Endothelial cell of umbilical vein (primary cell): Measurements from ENCODE around the gene MSL3B.

ENCODE experiments used
- BruUV-seq: library from RNA; stranded (reverse); fragments of 400-500 nt; replicated peaks from 2 replicates; lab custom pipeline; 2021; lab: Mats Ljungman, UMichigan
- CTCF ChIA-PET: fragments of 300-600, 350-600 bp; sonication (Branson Sonifier 250); formaldehyde crosslinking; loops from one replicate; lab custom pipeline; 2021; ENCODE audit warnings: antibody characterized with exemption, inconsistent platforms; lab: Charles Lee
- POLR2A ChIA-PET: fragments of 300-600, 350-600 bp; sonication (Branson Sonifier 250); formaldehyde crosslinking; loops from one replicate; lab custom pipeline; 2021; ENCODE audit warnings: antibody characterized with exemption, inconsistent platforms; lab: Charles Lee
- DNase-seq: peaks from one replicate; pipeline ENCODE4 v3.0.0-alpha.2; 2011; ENCODE audit warnings: low read depth, low spot score
- FAIRE-seq: peaks from 2 replicates; lab custom pipeline; 2011; peaks lifted over from hg19 to GRCh38; lab: Jason Lieb, UNC
- H2AFZ ChIP-seq: 2 replicates; pipeline ENCODE4 v1.6.0; 2012; ENCODE audit warnings: low read depth, low read length, control low read depth, inconsistent platforms
- H3K27ac ChIP-seq: 2 replicates; pipeline ENCODE4 v1.5.1; 2011; ENCODE audit warnings: low read depth, mild to moderate bottlenecking, control low read depth, low read length, moderate library complexity; ENCODE audit not compliant: insufficient read depth
- H3K27me3 ChIP-seq, 2 experiments: 2 replicates each; pipeline versions ENCODE4 v1.6.0 to v1.6.1; 2011; ENCODE audit warnings: low read length in 2 of 2, mixed read lengths in 1 of 2; ENCODE audit not compliant: control insufficient read depth in 2 of 2, insufficient read depth in 2 of 2
- H3K36me3 ChIP-seq, 2 experiments: 2 replicates in 1 of 2; 3 replicates in 1 of 2; pipeline ENCODE4 v1.5.1; 2011; ENCODE audit warnings: low read length in 2 of 2, mild to moderate bottlenecking in 1 of 2, moderate library complexity in 1 of 2; ENCODE audit not compliant: control insufficient read depth in 2 of 2, insufficient read depth in 2 of 2; ENCODE audit errors: extremely low read depth in 1 of 2
- H3K4me1 ChIP-seq: 3 replicates; pipeline ENCODE4 v1.5.1; 2011; ENCODE audit warnings: mild to moderate bottlenecking, low read length; ENCODE audit not compliant: control insufficient read depth, insufficient read depth; ENCODE audit errors: extremely low read depth
- H3K4me2 ChIP-seq: 2 replicates; pipeline ENCODE4 v1.6.1; 2011; ENCODE audit warnings: low read length, control low read depth, mixed read lengths; ENCODE audit not compliant: insufficient read depth
- H3K4me3 ChIP-seq, 3 experiments: fragments of 200-600 bp in 1 of 3; sonication (generic), shearing (Covaris generic) in 1 of 3; replicated peaks in 1 of 3; 2 replicates each; pipeline ENCODE4 v1.5.1; 2011 to 2016; ENCODE audit warnings: control low read depth in 3 of 3, low read length in 3 of 3, mild to moderate bottlenecking in 2 of 3, inconsistent platforms in 1 of 3, low read depth in 1 of 3, moderate library complexity in 1 of 3; ENCODE audit not compliant: insufficient read depth in 1 of 3
- H3K79me2 ChIP-seq: 2 replicates; pipeline ENCODE4 v1.6.0; 2012; ENCODE audit warnings: low read length, inconsistent platforms; ENCODE audit not compliant: control insufficient read depth, insufficient read depth
- H3K9ac ChIP-seq: replicated peaks from 2 replicates; pipeline ENCODE3; 2011; ENCODE audit warnings: low read length, control low read depth; ENCODE audit not compliant: insufficient read depth; ENCODE audit errors: extremely low read depth
- H3K9me1 ChIP-seq: replicated peaks from 3 replicates; pipeline ENCODE4 v1.6.0; 2011; ENCODE audit warnings: mild to moderate bottlenecking, low read length; ENCODE audit not compliant: control insufficient read depth, insufficient read depth; ENCODE audit errors: extremely low read depth
- H3K9me3 ChIP-seq: replicated peaks from 2 replicates; pipeline ENCODE4 v1.5.1; 2012; ENCODE audit warnings: low read length, inconsistent platforms; ENCODE audit not compliant: control insufficient read depth, insufficient read depth
- H4K20me1 ChIP-seq: replicated peaks from 2 replicates; pipeline ENCODE3; 2011; ENCODE audit warnings: mild to moderate bottlenecking, low read length; ENCODE audit not compliant: control insufficient read depth, insufficient read depth; ENCODE audit errors: extremely low read depth
- CTCF ChIP-seq, 2 donors: IDR thresholded peaks; 1 replicate in 1 of 2; 2 replicates in 1 of 2; pipeline ENCODE4 v1.5.1; 2011; ENCODE audit warnings: low read length in 2 of 2, mild to moderate bottlenecking in 2 of 2, moderate library complexity in 2 of 2, control low read depth in 1 of 2, inconsistent platforms in 1 of 2, low read depth in 1 of 2; ENCODE audit not compliant: insufficient read depth in 1 of 2; ENCODE audit errors: extremely low read depth in 1 of 2
- FOS ChIP-seq: IDR thresholded peaks from 2 replicates; pipeline ENCODE4 v1.6.1; 2011; ENCODE audit warnings: mild to moderate bottlenecking, low read length, moderate library complexity, borderline replicate concordance; ENCODE audit not compliant: insufficient read depth
- JUN ChIP-seq: IDR thresholded peaks from 2 replicates; pipeline ENCODE4 v1.6.1; 2011; ENCODE audit warnings: borderline replicate concordance, low read depth; ENCODE audit not compliant: insufficient read length, insufficient read depth
- MAX ChIP-seq: IDR thresholded peaks from 2 replicates; pipeline ENCODE4 v1.6.1; 2011; ENCODE audit not compliant: insufficient read depth, insufficient read length
- MYC ChIP-seq: IDR thresholded peaks from one replicate; pipeline ENCODE4 v1.6.1; 2011; ENCODE audit warnings: mild to moderate bottlenecking, low read depth, low read length
- POLR2A ChIP-seq: IDR thresholded peaks from 2 replicates; pipeline ENCODE4 v1.6.1; 2012; ENCODE audit warnings: low read depth, mild to moderate bottlenecking, control low read depth, low read length
- dilution Hi-C: fragments of 300-500 bp; cut with MboI; formaldehyde crosslinking; loops from one replicate; pipeline ENCODE4 v1.15.0; 2019; ENCODE audit warnings: low sequenced_read_pairs; ENCODE audit not compliant: extremely low pct_ligation_motif_present
- intact Hi-C: fragments of 100-400 bp; cut with micrococcal nuclease; formaldehyde crosslinking; loops from one replicate; pipeline ENCODE4 v1.10.0; 2022

Gene MSL3B

GRCh38 chr2:233866479-233866878 is 1.7 kb downstream of the MSL3B start:
- intact Hi-C loops (loop anchor here (5.0 kb wide), 1 partner anchor 299 kb away; the partner anchor contains the start of gene USP40), dilution Hi-C loops (no loop called here)
- Histone ChIP-seq H3K27ac (no peak overlapping the region), H3K36me3 (no peaks in the 10 kb centered on the region), H3K4me1 (peaks cover 5% of the 10 kb centered on the region), H3K4me3 (no peak overlapping the region), H2AFZ (no peak overlapping the region), H3K9ac (no peak overlapping the region), H3K4me2 (no peak overlapping the region), H4K20me1 (no peaks in the 10 kb centered on the region), H3K79me2 (no peaks in the 10 kb centered on the region), H3K9me3 (no peaks in the 10 kb centered on the region), H3K27me3 (peaks cover 3 to 20% of the 10 kb centered on the region in 2 experiments), H3K9me1 (no peaks in the 10 kb centered on the region)
- FAIRE-seq (no peak), DNase-seq (no peak)
- no TSS peak for BruUV-seq
- CTCF ChIA-PET = no interaction called here
- TF ChIP-seq JUN (no peak), MAX (no peak), FOS (no peak), MYC (no peak)
- POLR2A ChIA-PET = no interaction called here

GRCh38 chr2:233865838-233866237 is 2.3 kb downstream of the MSL3B start:
- DNase-seq = no peak
- ChIA-PET CTCF (no interaction called here), POLR2A (no interaction called here)
- Histone ChIP-seq H3K4me2 (no peak overlapping the region), H4K20me1 (no peaks in the 10 kb centered on the region), H3K27ac (no peak overlapping the region), H3K36me3 (no peaks in the 10 kb centered on the region), H3K4me3 (no peak overlapping the region), H2AFZ (no peak overlapping the region), H3K4me1 (peaks cover 5% of the 10 kb centered on the region), H3K9ac (no peak overlapping the region), H3K9me3 (no peaks in the 10 kb centered on the region), H3K79me2 (no peaks in the 10 kb centered on the region), H3K27me3 (peaks cover 0 to 13% of the 10 kb centered on the region in 2 experiments), H3K9me1 (no peaks in the 10 kb centered on the region)
- dilution Hi-C loops = no loop called here
- BruUV-seq = no TSS peak
- FAIRE-seq = no peak
- intact Hi-C loops = loop anchor here (5.0 kb wide), 1 partner anchor 299 kb away; the partner anchor contains the start of gene USP40
- TF ChIP-seq FOS (no peak), MAX (no peak), CTCF (IDR thresholded peaks at IDR 0.05; ENCODE audit: extremely low read depth in 1 of 2, insufficient read depth in 1 of 2, low read depth in 1 of 2, low read length in 2 of 2) (peak; percentile 13 to 16), POLR2A (no peak), JUN (no peak)
